G401 (cell line): ENCODE results near the gene CRIM1. TPM values are rescaled to one million over a fixed set of nuclear protein-coding genes. Genes with fewer than 3 reads are reported as not detected.

Source experiments
- DNase-seq: peaks from one replicate; pipeline ENCODE4 v3.0.0-alpha.2; 2015; ENCODE audit warnings: low spot score
- in situ Hi-C: cut with HindIII; loops from 2 replicates; pipeline ENCODE4 v1.10.0; 2016; ENCODE audit warnings: low sequenced_read_pairs, mixed read lengths
- total RNA-seq: library from RNA; depleted of rRNA; stranded (reverse); fragments of >200 nt; shearing (Covaris generic); gene quantifications from 2 replicates; pipeline ENCODE4 v1.2.3, GENCODE V29; 2014

The CRIM1 gene
- total RNA-seq, 1 experiment from 2014 or later: 43.4 TPM

DNA sequence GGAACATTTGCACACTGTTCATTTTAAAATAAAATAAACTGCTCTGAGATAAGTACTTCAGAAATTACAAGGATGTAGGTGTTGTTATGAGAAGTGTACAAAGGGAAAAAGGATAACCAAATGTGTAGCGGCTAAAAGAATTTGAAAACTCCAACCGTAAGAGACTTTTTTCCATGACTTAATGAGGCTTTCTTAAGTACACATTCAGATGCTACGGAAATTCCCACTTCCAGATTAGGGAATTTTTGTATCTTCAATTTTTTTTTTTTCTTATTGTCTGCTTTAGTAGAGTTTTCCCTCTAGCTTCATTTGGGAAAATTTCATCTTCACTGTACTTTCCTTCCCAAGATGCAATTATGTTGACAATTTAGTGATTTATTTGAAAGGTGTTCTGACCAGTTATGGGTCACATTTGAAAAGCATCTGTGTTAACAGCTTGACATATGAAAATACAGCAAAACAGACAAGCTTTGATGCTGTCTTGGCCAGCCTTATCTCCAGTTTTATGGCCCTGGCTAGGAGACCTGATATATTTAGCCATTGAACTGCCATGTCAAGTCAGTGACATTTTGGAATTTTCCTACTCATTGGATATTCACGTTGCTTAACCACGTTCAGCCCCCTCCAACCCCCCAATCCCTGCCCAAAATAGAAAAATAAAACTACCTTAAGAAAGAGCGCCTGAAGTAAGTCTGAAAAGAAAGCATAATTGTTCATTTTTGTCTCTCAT, 136.8 kb downstream of the CRIM1 start:
- DNase-seq: peak; percentile 30
- in situ Hi-C loops: no loop called here

DNA sequence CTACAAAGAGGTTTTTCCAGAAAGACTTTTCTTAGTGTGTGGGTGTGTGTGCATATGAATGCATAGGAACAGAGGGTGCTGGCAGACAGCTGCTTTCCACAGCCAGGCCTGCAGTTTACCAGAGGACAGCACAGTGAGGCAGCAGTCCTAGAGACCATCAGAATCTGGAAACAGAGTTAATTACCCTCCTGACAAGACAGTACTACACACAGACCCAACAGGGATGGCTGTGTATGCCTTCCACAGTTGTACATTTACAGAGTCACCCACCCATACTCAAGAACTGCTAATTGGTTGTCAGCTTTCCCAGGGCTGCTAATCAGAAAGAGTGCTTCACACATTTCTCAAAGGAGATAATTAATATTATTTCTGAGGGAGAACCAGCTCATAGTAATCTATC, 137.7 kb downstream of the CRIM1 start:
- in situ Hi-C loops: no loop called here
- DNase-seq: no peak

DNA sequence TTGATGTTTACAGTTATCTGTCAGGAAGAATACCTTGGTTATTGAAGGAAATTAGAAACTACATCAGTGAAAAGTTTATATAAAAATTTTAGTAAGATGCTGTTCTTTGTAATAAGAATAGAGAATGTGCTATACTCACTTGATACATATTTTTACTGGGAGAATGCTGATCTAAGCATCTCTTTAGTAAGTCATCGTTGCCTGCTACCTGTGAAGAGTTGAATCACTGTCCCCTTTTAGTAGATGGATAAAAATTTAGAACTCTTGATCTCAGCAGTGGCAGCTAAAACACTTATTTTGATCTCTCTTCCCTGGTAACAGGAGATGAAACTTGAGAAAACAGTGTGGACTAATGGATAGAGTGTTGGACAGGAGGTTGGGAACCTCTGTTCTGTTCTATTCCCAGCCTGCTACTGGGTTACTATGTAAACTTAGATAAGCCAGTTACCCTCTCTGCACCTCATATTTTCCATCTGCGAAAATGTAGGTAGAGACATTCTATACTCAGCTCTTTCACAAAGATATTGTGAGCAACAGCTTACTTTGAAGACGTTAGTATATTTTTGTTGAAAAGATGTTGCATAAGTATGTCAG, 142.1 kb downstream of the CRIM1 start:
- in situ Hi-C loops: no loop called here
- DNase-seq: no peak

DNA sequence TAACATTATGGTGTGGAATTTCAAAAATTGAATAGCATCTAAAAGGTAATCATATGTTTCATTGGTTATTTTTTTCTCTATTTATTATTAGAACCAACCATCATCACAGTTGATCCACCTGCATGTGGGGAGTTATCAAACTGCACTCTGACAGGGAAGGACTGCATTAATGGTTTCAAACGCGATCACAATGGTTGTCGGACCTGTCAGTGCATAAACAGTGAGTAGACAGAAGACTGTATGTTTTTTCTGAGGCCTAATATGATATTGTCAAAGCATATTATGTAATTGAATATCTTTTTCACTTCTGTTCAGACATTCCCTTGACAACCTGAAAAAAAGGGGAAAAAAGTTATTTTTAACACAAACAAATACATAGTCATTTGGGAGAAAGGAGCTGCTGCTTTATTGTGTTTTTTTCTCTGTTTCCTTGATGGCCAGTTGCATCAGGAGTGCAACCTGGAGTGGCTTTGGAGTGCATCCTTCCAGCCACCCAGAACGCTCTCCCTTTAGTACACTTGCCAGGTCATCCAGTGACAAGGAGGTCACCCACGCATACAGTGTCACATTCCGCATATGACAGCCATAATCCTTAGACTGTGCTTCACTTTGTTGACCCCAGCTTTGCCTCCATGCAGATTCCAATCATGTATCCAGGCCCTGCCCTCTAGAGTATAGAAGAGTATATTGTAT, 143.7 kb downstream of the CRIM1 start:
- in situ Hi-C loops: no loop called here

DNA sequence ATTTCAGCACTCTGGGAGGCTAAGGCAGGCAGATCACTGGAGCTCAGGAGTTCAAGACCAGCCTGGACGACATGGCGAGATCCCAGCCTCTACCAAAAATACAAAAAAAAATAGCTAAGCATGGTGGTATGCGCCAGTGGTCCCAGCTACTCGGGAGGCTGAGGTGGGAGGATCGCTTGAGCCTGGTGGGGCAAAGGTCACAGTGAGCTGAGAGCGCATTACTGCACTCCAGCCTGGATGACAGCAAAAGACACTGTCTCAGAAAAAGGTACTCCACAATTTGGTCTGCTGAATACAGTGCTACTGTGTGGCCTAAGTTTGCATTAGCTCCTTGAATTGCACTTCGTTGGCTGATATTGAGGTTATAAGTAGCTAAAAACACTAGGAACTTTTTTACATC, 144.5 kb downstream of the CRIM1 start:
- in situ Hi-C loops: no loop called here
- no peak for DNase-seq

More for the DNA sequence above, 143.7 kb downstream of the CRIM1 start:
- DNase-seq: no peak

DNA sequence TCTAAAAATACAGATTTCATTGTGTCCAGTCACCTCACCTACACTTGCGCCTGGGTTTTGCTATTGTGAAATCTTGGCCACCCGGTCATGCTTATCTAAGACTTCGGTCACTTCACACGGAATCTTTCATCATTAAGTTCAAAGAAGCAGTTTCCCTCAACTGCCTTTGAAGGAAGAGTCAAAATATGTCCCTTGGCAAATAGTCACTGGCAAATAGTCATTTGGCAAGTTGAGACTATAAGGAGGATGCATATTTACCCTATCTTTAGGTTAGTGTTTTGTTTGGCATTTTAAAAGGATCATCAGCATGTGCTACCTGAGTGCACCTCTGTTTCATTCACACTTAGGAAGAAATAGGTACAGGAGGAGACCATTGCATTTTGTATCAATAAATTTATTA, 146.5 kb downstream of the CRIM1 start:
- in situ Hi-C loops: no loop called here
- no peak for DNase-seq

DNA sequence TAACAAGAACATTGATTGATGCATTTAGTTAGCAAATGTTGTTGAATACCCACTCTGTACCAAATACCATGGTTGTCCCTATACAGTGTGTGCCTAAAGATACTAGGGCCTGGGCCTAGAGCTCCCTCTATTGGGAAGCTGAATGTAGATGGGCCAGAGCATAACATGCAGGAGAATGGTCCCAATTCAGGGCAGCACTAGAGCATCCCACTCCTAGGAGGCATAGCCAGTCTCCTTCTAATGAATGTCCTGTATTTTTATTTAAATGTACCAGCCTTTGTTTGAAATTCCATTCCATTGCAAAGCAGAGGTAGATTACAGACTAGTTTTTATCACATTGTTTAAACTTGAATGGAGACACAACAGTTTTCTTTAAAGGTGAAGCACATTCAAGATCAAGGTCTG, 151.8 kb downstream of the CRIM1 start:
- peak; percentile 70 for DNase-seq
- in situ Hi-C loops: no loop called here

DNA sequence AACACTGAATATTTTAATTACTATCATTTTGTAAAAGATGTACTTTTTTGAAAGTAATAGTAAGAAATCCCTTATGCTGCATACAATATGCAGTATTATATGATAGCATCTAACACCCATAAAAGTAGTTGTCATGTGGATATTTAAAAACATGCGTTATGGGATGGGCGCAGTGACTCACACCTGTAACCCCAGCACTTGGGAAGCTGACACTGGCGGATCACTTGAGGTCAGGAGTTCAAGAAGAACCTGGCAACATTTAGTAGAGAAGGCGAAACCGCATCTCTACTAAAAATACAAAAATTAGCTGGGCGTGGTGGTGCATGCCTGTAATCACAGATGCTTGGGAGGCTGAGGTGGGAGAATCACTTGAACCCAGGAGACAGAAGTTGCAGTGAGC, 153.5 kb downstream of the CRIM1 start:
- in situ Hi-C loops: no loop called here
- DNase-seq: no peak

DNA sequence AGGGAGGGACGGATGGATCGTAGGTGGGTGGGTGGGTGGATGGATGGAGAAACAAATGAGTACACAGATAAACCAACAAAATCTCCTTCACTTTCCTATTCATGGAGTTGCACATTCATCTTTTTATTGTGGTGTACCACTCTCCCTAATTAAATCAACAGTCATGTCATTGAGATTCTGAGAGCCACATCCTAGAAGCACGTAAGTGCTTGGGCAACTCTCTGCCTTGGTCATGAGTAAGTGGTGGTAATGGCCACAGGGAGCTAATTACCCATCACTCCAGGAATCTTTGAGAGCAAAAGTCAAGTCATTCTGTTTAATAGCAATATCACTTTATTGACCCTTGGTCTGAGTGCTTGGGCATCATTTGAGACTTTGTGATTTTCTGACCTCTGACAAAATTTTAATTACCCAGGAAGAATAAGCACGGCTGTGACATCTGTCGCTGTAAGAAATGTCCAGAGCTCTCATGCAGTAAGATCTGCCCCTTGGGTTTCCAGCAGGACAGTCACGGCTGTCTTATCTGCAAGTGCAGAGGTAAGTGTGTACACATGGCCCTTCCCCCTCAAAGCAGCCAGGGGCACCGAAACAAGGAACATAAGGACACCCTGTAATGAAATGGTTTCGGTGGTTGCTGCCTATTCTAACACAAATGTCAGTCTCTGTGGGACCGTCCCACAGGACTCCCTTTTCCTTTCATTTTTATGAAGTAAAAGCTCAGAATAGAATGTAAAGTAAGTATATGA, 156.5 kb downstream of the CRIM1 start:
- no peak for DNase-seq
- in situ Hi-C loops: no loop called here

DNA sequence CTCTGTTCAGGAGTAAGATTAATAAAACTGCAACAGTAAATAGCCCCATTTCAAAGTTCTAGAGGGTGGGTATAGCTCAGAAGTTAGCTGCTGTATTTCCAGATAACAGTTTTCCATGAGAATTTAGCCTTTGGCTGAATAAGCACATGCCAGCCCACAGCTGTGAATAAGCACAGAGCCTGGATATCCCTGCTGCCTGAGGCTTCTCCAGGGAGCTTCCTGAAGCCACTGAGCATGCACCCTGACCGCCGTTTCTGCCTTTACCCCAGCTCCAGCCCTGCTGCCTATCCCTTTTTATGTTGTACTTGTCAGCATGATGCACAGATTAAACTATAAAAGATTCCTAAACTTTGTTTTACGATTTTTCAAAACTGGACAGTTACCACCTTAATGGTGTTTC, 157.1 kb downstream of the CRIM1 start:
- in situ Hi-C loops: no loop called here
- no peak for DNase-seq

DNA sequence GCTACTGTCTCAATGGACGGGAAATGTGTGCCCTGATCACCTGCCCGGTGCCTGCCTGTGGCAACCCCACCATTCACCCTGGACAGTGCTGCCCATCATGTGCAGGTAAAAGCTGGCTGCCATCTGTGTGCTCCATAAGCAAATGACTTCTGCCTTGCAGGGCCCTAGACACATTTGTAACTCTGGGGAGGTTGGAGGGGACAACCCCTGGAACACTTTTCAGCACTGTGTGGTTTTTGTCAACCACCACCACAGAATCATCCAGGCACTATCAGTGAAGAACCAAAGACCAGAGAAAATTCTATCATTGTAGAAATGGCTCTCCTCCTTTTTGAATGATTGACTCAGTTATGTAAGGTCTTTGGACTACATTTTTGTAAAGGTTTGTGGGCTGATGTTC, 158.1 kb downstream of the CRIM1 start:
- DNase-seq: no peak
- in situ Hi-C loops: no loop called here

DNA sequence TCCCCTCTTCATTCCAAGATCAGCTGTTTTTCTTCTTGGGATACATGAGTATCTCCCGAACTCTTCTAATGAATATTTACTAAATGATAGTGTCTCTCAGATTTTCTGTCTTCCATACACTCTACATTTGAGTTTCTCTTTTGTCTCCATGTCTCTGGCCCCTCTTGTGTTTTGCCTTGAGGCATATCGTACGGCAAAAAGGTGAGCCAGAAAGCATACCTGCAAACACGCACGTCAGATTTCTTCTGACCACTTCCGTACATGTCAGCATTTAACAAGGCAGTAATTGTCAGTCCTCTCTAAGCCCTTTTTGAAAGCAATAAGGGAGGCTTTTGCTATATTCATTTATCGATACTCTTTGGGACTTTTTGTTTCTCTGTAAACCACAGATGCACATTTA, 160.0 kb downstream of the CRIM1 start:
- DNase-seq: no peak
- in situ Hi-C loops: no loop called here

DNA sequence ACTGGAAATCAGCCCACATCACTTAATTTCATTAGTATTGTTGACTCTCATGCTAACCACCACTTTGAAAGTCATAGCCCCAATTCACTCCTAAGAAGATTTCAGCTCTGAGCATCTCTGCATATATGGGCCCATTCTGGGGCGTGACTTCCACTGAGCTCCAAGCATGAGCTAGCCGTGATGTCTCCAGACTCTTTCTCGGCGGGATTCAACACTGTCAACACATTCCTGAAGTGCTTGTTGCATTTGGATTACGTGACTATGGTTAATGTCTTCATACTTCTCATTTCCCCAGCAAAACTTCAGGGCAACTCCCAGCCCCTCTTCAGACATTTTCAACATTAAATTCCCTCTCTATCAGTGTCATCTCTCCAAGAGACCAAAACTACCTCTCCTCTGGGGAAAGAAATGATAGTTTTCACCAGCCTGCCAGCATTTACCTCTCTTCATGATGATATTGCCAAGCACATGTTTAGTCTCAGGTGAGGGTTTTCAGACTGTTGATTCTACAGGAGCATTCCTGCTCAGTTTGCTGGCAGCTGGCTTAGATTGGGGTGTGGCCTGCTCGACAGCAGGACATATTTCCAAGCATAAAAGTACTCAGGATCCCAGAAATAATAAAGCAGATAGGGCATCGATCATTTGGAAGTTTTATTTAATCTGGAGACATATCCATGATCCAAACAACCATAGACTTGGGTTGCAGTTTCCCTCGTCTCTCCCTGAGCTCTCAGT, 160.7 kb downstream of the CRIM1 start:
- in situ Hi-C loops: no loop called here
- no peak for DNase-seq

DNA sequence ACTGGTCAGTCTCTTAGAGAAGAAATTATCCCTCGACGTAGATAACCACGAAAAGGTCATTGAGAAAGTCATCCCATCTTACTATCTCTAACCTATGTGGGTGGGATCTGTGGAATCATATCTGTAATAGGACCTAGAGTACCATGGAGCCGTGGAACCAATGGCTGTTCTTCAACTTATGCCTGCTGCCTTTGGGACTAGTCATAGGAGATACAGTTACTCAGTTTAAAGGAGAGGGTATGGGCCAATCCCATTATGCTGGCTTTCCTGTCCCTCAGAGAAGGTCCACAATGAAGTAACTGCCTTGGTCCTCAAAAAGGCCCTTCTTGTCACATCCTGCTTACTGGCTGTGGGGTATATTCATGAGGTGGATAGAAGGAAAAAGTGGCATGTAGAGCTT, 164.9 kb downstream of the CRIM1 start:
- in situ Hi-C loops: no loop called here

DNA sequence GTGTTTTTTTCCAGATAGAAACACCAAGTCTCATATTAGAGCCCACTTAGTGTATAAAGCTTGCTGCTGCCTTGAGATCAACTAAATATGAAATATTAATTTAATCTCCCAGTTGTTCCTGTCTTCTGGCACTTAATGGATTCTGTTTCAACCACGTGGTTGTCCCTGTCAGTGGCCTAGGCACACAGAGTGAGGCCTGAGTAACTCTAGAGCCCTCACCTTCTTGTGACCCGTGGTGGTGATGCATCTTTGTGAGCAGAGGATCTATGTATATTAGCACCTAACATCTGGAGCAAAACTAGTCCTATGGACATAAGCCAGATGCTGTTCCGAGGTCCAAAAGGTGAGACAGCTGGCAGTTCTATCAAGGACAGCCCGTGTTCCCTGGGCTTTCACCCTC, 167.6 kb downstream of the CRIM1 start:
- DNase-seq: no peak
- in situ Hi-C loops: no loop called here

More for the DNA sequence above, 164.9 kb downstream of the CRIM1 start:
- no peak for DNase-seq

DNA sequence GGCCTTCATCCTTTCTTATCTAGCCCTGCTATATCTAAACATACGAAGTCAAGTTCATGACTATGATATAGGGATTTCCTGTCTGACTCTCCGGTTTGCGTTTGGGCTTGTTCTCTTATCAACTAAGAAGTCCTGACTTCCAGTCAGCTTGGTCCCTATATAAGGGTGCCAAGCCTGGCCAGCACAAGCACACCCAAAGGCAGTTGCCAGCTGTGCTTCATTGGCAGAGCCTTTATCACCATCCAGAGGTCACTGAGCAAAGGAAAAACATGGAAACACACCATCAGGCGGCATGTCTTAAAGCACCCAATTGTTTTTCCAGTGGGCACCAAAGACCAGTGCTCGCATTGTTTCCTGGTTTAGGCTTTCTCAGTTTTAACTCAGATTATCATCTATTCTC, 169.7 kb downstream of the CRIM1 start:
- in situ Hi-C loops: no loop called here
- DNase-seq: no peak

DNA sequence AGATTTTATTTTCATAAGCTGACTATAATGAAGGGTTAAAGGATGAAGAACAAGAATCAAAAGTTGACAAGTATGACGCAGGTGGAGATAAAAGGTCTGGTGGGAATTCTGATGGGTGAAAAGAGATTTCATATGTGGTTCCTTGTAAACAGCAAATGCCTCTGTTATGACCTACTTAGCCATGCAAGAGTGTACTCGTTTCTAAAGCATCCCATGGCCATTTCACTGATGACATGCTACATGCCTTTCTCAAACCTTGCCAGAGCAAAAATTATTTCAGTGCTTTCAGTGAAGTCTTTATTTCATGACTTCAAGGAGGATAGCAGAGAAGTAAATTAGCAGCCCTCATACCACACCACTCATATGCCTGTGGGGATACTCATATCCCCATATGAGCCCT, 170.6 kb downstream of the CRIM1 start:
- in situ Hi-C loops: no loop called here
- no peak for DNase-seq

DNA sequence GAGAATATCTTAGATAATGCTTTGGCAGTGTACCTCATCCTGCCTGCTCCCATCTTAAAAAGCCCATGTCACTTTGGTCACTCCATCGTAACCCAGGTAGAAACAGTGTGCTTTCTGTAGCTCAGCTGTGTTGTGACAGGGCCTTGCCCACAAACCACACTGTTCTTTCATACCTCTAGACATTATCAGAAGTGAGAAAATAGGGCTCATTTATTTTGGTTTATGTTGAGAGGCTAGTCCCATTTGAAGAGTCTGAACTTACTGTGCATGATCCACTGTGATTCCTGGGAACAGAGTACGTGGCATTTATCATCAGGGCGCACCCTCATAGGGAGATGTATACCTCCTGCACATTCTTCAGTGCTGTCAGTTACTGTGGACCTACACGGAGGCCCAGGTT, 172.7 kb downstream of the CRIM1 start:
- in situ Hi-C loops: no loop called here
- DNase-seq: no peak

DNA sequence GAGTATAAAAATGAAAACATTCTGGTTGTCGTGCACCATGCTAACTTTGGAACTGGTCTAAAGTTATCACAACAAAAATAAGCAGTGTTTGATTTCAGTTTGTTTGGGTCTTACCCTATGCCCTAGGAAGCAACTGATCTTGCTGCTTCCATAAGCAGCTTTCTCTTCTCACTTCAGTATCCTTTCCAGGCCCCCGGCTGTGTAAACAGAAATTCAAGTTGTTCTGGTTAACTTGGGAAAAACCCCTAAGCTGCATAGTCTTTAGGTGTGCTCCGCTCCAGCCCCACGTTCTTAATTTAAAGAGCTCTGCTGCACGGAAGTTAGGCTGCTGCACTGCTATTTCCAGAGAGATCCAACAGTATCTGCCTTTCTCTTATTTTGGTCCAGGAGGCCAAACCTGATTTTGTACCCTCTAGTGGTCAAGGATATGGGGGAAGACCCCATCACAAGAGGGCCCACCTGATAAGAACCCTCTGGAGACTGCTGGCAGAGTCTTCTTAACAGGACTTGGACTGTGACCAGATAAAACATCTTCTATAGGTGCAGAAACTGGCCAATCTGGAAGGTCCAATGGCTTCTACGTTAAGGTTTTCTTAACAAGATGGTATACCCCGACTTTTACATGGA, 173.3 kb downstream of the CRIM1 start:
- in situ Hi-C loops: no loop called here
- DNase-seq: no peak
